ENCODE results near the gene C11orf86. TPM values are rescaled to one million over a fixed set of nuclear protein-coding genes. Genes with fewer than 3 reads are reported as not detected.

The C11orf86 gene
- total and polyA plus RNA-seq, 2 donors (not counting 3 experiments of a cell fraction or from before 2014, with no cell fraction given), result not detected

DNA sequence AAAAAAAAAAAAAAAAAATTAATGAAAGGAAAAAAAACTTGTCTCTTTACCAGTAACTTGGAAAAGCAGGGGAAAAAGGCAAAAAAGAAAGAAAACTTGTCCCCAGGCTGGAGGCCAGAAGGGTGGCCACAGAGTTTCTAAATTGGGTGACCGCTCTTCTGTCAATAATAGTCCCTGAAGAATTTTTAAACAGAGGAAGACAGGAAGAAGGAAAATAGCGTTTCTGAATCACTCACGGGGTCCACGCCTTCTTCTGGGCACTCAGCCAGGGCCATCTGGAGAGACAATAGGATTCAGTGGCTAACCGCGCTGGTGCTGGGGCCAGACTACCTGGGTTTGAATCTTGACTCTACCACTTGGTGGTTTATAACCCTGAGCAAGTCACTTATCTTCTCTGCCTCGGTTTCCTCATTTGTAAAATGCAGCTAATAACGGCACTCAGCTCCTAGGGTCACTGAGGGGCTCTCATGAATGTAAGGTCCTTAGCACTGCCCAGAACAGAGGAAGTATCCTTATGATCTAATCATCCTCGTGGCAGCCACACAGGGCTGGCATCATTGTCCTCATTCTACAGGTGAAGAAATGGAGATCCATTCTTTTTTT is 7.0 kb downstream of the C11orf86 start:
- peak; percentile 98 for FAIRE-seq
- H3K4me2 ChIP-seq (ENCODE audit: insufficient read depth, low read length), result peak overlapping the region; percentile 3

More for the DNA sequence above, 7.0 kb downstream of the C11orf86 start:
- Histone ChIP-seq H3K4me1 (ENCODE audit: control insufficient read depth, extremely low read depth, insufficient read depth, low read length) (peaks cover 6% of the 10 kb centered on the region), H3K9me1 (replicated peaks; ENCODE audit: control insufficient read depth, extremely low read depth, insufficient read depth, low read length) (no peaks in the 10 kb centered on the region), H3K9ac (replicated peaks; ENCODE audit: extremely low read depth, insufficient read depth, low read length) (no peak overlapping the region), H3K36me3 (ENCODE audit: control insufficient read depth in 2 of 2, extremely low read depth in 1 of 2, insufficient read depth in 2 of 2, low read length in 2 of 2) (no peaks in the 10 kb centered on the region), H3K27me3 (ENCODE audit: control insufficient read depth in 2 of 2, insufficient read depth in 2 of 2, low read length in 2 of 2) (no peaks in the 10 kb centered on the region), H3K4me3 (replicated peaks in 1 of 3; ENCODE audit: insufficient read depth in 1 of 3, low read depth in 1 of 3, low read length in 3 of 3) (no peak overlapping the region), H3K9me3 (replicated peaks; ENCODE audit: control insufficient read depth, insufficient read depth, low read length) (no peaks in the 10 kb centered on the region), H3K27ac (ENCODE audit: insufficient read depth, low read depth, low read length) (no peak overlapping the region), H4K20me1 (replicated peaks; ENCODE audit: control insufficient read depth, extremely low read depth, insufficient read depth, low read length) (no peaks in the 10 kb centered on the region), H2AFZ (ENCODE audit: low read depth, low read length) (no peak overlapping the region), H3K79me2 (ENCODE audit: control insufficient read depth, insufficient read depth, low read length) (no peaks in the 10 kb centered on the region)
- dilution Hi-C loops (cut with MboI; ENCODE audit: extremely low pct_ligation_motif_present, low sequenced_read_pairs) (no loop called here), intact Hi-C loops (cut with micrococcal nuclease) (loop anchor here (5.0 kb wide), 1 partner anchor 40 kb away; the partner anchor contains the start of gene SYT12)
- POLR2A ChIA-PET, result interaction anchor here (0.7 kb wide), 1 partner anchor 163 kb away, joined by 3 read pairs; no protein-coding TSS in a partner anchor
- no TSS peak for BruUV-seq (replicated peaks)
- TF ChIP-seq EZH2 (IDR thresholded peaks at IDR 0.05; ENCODE audit: borderline replicate concordance, low read depth, low read length, severe bottlenecking), result no peak
- TF ChIP-seq, protein P1, sequence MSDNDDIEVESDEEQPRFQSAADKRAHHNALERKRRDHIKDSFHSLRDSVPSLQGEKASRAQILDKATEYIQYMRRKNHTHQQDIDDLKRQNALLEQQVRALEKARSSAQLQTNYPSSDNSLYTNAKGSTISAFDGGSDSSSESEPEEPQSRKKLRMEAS (IDR thresholded peaks at IDR 0.05; ENCODE audit: insufficient read depth, insufficient read length), result no peak
- peak; percentile 70 for TF ChIP-seq POLR2AphosphoS5 (IDR thresholded peaks at IDR 0.05; ENCODE audit: insufficient read depth, low read depth, low read length)
- peak; percentile 19 for TF ChIP-seq POLR2A (IDR thresholded peaks at IDR 0.05; ENCODE audit: low read depth, low read length)
- no peak for TF ChIP-seq MYC (IDR thresholded peaks at IDR 0.05; ENCODE audit: low read depth, low read length)
- peak; percentile 51 for TF ChIP-seq JUN (IDR thresholded peaks at IDR 0.05; ENCODE audit: borderline replicate concordance, insufficient read depth, insufficient read length, low read depth)
- peak; percentile 69 for TF ChIP-seq FOS (IDR thresholded peaks at IDR 0.05; ENCODE audit: borderline replicate concordance, insufficient read depth, low read length)
- no peak for TF ChIP-seq GATA2 (IDR thresholded peaks at IDR 0.05; ENCODE audit: insufficient read depth, insufficient read length, low read depth, low read length)
- TF ChIP-seq CTCF (IDR thresholded peaks at IDR 0.05; ENCODE audit: extremely low read depth in 1 of 2, insufficient read depth in 1 of 2, low read depth in 1 of 2, low read length in 2 of 2), result no peak
- peak; percentile 93 for DNase-seq (ENCODE audit: low read depth, low spot score)
- CTCF ChIA-PET, result no interaction called here
